PC-9 (cell line): Measurements from ENCODE around the gene HEG1.

Experiments used
- CTCF ChIP-seq: fragments of 200-600 bp; sonication (generic); conservative IDR thresholded peaks from 2 replicates; pipeline ENCODE4 v1.6.1; 2017; ENCODE audit warnings: mixed run types, antibody characterized with exemption, mild to moderate bottlenecking, moderate library complexity
- EZH2 ChIP-seq: fragments of 200-600 bp; sonication (generic); IDR thresholded peaks from 2 replicates; pipeline ENCODE4 v1.8.0; 2017; ENCODE audit warnings: antibody characterized with exemption, low read depth

GRCh38 chr3:125035217-125035616 lies 20.6 kb downstream of the HEG1 start:
- no peak for TF ChIP-seq CTCF
- no peak for TF ChIP-seq EZH2
